B cell (primary cell): ENCODE results near the gene TNFAIP8L2.

Source experiments
- CTCF ChIP-seq: fragments of 200-600 bp; IDR thresholded peaks from one replicate; pipeline ENCODE4 v1.8.0; 2022; ENCODE audit warnings: antibody characterized with exemption, mild to moderate bottlenecking
- EZH2 ChIP-seq: IDR thresholded peaks from 2 replicates; pipeline ENCODE4 v1.6.1; 2012; ENCODE audit warnings: borderline replicate concordance, low read depth, mild to moderate bottlenecking, moderate library complexity, low read length; ENCODE audit not compliant: insufficient read depth, poor library complexity, severe bottlenecking

- TF ChIP-seq CTCF (no peak), EZH2 (no peak)
Observed at GRCh38 chr1:151143986-151144385, 12.5 kb upstream of the TNFAIP8L2 start.
